Prostate gland (tissue), 2 donors: ENCODE results near the gene NR6A1. TPM values are rescaled to one million over a fixed set of nuclear protein-coding genes. Genes with fewer than 3 reads are reported as not detected.

Source experiments
- DNase-seq: peaks from one replicate; pipeline ENCODE4 v3.0.0-alpha.2; 2019; ENCODE audit warnings: low spot score
- H3K27ac ChIP-seq, 2 donors: fragments of 200-600 bp; sonication (generic); 2 replicates each; pipeline ENCODE4 v1.5.1; 2017 to 2019
- H3K27me3 ChIP-seq: fragments of 200-600 bp; sonication (generic); replicated peaks from 2 replicates; pipeline ENCODE4 v1.5.1; 2019; ENCODE audit not compliant: insufficient read depth
- H3K36me3 ChIP-seq, 2 donors: fragments of 200-600 bp; sonication (generic); 1 replicate in 1 of 2; 2 replicates in 1 of 2; pipeline versions ENCODE4 v1.5.1 to v1.8.1; 2017 to 2019
- H3K4me1 ChIP-seq: fragments of 200-600 bp; sonication (generic); replicated peaks from 2 replicates; pipeline ENCODE4 v1.5.1; 2019
- H3K4me3 ChIP-seq, 2 donors: fragments of 200-600 bp; sonication (generic); 2 replicates each; pipeline ENCODE4 v1.5.1; 2017 to 2019
- H3K9me3 ChIP-seq: fragments of 200-600 bp; sonication (generic); 2 replicates; pipeline ENCODE4 v1.5.1; 2017
- POLR2A ChIP-seq: fragments of 450-650 bp; IDR thresholded peaks from one replicate; pipeline ENCODE4 v1.6.1; 2016; ENCODE audit warnings: antibody characterized with exemption, mild to moderate bottlenecking
- POLR2AphosphoS5 ChIP-seq: sonication (generic); formaldehyde crosslinking; IDR thresholded peaks from one replicate; pipeline ENCODE4 v1.6.1; 2017; ENCODE audit warnings: antibody characterized with exemption
- WGBS: methylation state at CpG from one replicate; pipeline ENCODE4 v1.1.5; 2018; 5-methylcytosine and 5-hydroxymethylcytosine counted together
- intact Hi-C: fragments of 100-400 bp; cut with DNase I; formaldehyde crosslinking; loops from one replicate; pipeline ENCODE4 v1.14.2; 2022
- total RNA-seq, 2 donors: library from RNA; depleted of rRNA; stranded (reverse); fragments of >200 nt; gene quantifications; one replicate each; pipeline ENCODE4 v1.1.0, GENCODE V29; 2016
- TF ChIP-seq, protein P1 (sequence below), 4 experiments: fragments of 200-600 bp in 2 of 4; fragments of 450-650 bp in 2 of 4; sonication (generic) in 2 of 4; IDR thresholded peaks; 1 replicate in 3 of 4; 2 replicates in 1 of 4; pipeline ENCODE4 v1.5.1; 2016 to 2019; ENCODE audit warnings: antibody characterized with exemption in 4 of 4, mild to moderate bottlenecking in 2 of 4, moderate library complexity in 2 of 4

The NR6A1 gene
- total RNA-seq, 2 donors from 2014 or later, result 1.3 to 53.7 TPM

DNA sequence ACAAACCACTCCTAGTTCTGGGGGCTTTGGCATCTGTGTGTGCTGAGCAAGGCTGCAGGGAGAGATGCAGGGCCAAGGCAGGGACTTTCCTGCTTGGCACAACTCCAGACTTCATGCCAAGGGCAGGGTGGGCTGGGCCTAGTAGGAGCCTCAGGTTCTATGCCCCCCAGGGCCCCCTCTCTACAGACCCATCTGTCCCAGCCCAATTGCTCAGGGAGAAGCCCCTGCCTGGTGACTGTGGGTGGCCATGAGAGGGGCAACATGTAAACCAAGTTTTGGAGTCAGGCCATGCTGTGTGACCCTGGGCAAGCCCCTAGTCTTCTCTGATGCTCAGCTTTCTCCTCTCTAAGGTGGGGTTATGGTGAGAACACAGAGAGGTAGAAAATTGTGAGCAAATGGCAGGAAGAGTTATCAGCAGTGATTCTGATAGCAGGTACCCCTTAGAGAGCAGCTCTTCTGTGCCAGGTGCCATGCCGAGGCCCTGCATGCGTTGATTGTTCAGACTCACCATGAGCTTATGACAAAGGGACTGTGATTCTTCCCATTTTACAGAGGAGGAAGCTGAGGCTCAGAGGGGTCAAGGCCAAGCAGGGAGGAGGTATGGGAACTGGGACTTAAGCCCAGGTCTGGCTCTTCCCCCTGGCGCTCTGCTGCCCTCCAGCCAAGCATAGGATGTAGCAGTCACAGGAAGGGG, 11.0 kb upstream of the NR6A1 start:
- no peak for DNase-seq
- Histone ChIP-seq H3K27me3 (no peaks in the 10 kb centered on the region), H3K36me3 (no peaks in the 10 kb centered on the region), H3K4me1 (no peaks in the 10 kb centered on the region), H3K4me3 (no peak overlapping the region), H3K9me3 (no peaks in the 10 kb centered on the region), H3K27ac (no peak overlapping the region)
- intact Hi-C loops, result no loop called here
- TF ChIP-seq, protein P1, sequence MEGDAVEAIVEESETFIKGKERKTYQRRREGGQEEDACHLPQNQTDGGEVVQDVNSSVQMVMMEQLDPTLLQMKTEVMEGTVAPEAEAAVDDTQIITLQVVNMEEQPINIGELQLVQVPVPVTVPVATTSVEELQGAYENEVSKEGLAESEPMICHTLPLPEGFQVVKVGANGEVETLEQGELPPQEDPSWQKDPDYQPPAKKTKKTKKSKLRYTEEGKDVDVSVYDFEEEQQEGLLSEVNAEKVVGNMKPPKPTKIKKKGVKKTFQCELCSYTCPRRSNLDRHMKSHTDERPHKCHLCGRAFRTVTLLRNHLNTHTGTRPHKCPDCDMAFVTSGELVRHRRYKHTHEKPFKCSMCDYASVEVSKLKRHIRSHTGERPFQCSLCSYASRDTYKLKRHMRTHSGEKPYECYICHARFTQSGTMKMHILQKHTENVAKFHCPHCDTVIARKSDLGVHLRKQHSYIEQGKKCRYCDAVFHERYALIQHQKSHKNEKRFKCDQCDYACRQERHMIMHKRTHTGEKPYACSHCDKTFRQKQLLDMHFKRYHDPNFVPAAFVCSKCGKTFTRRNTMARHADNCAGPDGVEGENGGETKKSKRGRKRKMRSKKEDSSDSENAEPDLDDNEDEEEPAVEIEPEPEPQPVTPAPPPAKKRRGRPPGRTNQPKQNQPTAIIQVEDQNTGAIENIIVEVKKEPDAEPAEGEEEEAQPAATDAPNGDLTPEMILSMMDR (IDR thresholded peaks at IDR 0.05), result no peak
- TF ChIP-seq POLR2A (no peak), POLR2AphosphoS5 (no peak)
- 81% methylated on average over 3 of the region's 3 CpGs for WGBS

DNA sequence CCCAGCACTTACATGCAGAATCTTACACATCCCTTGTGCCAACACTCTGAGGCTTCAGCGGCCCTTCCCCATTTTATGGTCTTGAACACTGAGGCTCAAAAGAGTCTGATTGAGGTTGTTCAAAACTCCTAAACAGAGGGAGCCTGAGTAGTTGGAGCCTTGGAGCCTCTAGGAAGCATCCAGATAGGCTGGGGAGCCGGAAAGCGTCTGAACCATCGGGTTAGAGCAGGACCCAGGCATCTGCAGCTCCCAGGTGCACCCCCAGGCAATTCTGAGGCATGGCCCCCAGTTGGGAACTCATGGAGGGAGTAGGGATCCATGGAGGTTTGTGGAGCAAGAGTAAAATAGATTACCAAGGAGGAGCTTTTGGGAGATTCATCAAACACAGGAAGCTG, 9.6 kb upstream of the NR6A1 start:
- Histone ChIP-seq H3K27ac (no peak overlapping the region), H3K4me1 (no peaks in the 10 kb centered on the region), H3K9me3 (no peaks in the 10 kb centered on the region), H3K36me3 (no peaks in the 10 kb centered on the region), H3K27me3 (peaks cover 2% of the 10 kb centered on the region), H3K4me3 (no peak overlapping the region)
- intact Hi-C loops, result no loop called here
- DNase-seq, result no peak
- TF ChIP-seq POLR2AphosphoS5, result no peak
- TF ChIP-seq POLR2A, result no peak
- TF ChIP-seq, protein P1 (IDR thresholded peaks at IDR 0.05), result no peak
- WGBS, result 95% methylated on average over 4 of the region's 4 CpGs

DNA sequence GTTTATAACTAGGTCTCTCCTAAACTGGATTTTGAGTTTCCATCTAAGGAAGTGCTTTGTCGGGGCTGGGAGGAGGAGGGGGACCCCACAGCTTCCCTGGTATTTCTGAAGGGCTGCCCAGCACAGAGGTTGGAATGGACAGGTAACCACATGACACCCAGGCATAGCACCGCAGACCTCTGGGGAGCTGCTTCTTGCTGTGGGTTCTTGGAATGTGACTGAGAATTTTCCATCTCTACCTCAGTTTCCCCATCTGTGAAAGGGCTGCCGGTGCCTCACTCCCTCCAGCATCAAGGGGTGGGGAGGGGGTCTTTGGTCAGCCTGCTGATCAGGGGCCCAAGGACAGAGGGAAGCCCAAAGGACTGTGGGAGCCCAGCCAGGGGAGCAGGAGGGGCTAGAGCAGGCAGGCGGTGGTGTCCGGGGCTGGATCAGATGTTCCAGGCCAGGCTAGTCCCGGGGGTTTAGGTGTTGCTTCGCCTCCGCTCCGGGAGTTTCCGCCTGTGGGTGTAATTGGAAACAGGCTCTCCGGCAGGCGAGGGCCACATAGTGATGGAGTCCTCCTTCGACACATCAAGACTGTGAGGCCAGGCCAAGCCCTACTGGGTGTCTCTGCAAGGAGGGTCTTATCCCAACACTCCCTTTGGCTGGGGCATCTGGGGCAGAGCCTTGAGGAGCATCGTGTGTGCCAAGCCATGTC, 9.1 kb upstream of the NR6A1 start:
- Histone ChIP-seq H3K9me3 (no peaks in the 10 kb centered on the region), H3K36me3 (no peaks in the 10 kb centered on the region), H3K4me3 (no peak overlapping the region), H3K27ac (peak overlapping the region in 1 of 2 donors; percentile 2), H3K4me1 (no peaks in the 10 kb centered on the region), H3K27me3 (peaks cover 2% of the 10 kb centered on the region)
- intact Hi-C loops, result no loop called here
- 64% methylated on average over 14 of the region's 14 CpGs for WGBS
- no peak for DNase-seq
- TF ChIP-seq POLR2A (no peak), POLR2AphosphoS5 (no peak)
- TF ChIP-seq, protein P1 (IDR thresholded peaks at IDR 0.05), result no peak

DNA sequence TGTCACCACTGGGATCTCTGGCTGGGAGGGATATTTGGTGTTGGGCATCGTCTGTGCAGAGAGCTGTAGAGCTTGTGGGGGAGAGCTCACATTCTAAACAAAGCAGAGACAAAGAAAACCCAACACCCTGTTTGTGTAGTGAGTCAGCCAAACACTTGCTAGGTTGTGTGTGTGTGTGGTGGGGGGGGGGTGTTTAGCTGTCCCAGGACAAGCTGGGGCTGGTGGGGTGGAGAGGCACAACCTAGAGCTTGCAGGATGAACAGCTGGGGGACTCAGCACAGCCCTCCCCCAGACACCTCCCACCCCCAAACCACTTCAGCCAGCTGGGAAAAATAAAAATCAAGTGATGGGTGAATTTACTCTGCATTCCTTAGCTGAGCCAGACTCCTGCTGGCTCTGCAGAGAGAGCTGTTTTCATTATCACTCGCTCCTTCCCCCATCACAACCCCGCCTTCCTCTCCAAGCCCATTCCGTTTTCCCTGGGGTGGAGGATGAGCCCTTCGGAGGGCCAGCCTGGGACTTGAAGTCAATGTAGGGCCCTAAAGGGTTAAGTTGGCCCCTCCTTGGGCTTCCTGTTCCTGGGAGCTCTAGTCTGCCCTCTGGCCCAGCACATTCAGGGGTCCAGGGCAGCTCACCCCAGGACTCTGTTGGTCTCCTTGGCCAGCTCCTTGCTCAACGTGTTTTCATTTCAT, 8.4 kb upstream of the NR6A1 start:
- no peaks in the 10 kb centered on the region for H3K36me3 ChIP-seq
- H3K9me3 ChIP-seq, result no peaks in the 10 kb centered on the region
- TF ChIP-seq, protein P1 (IDR thresholded peaks at IDR 0.05), result no peak
- TF ChIP-seq POLR2AphosphoS5 (no peak), POLR2A (no peak)
- intact Hi-C loops, result loop anchor here (10.0 kb wide), 1 partner anchor 365 kb away; the partner anchor contains the start of gene SCAI
- H3K4me3 ChIP-seq, result no peak overlapping the region
- WGBS, result 20% methylated on average over 6 of the region's 6 CpGs
- H3K27me3 ChIP-seq, result peaks cover 2% of the 10 kb centered on the region
- peak overlapping the region; percentile 2 to 28 for H3K27ac ChIP-seq
- H3K4me1 ChIP-seq, result no peaks in the 10 kb centered on the region
- no peak for DNase-seq
